HG03342 (cell line): ENCODE results near the gene LTF.
"Not testable (repeated sequence)": the region's sequence is repeated elsewhere in the genome, so short reads cannot be mapped to it uniquely, and the experiment has no call there.

Experiments used
- ATAC-seq: cut with Tn5 transposase; IDR thresholded peaks from one replicate; pipeline ENCODE4 v1.9.1; 2021; ENCODE audit warnings: mild to moderate bottlenecking, moderate library complexity; ENCODE audit not compliant: unreplicated experiment

Gene LTF

DNA sequence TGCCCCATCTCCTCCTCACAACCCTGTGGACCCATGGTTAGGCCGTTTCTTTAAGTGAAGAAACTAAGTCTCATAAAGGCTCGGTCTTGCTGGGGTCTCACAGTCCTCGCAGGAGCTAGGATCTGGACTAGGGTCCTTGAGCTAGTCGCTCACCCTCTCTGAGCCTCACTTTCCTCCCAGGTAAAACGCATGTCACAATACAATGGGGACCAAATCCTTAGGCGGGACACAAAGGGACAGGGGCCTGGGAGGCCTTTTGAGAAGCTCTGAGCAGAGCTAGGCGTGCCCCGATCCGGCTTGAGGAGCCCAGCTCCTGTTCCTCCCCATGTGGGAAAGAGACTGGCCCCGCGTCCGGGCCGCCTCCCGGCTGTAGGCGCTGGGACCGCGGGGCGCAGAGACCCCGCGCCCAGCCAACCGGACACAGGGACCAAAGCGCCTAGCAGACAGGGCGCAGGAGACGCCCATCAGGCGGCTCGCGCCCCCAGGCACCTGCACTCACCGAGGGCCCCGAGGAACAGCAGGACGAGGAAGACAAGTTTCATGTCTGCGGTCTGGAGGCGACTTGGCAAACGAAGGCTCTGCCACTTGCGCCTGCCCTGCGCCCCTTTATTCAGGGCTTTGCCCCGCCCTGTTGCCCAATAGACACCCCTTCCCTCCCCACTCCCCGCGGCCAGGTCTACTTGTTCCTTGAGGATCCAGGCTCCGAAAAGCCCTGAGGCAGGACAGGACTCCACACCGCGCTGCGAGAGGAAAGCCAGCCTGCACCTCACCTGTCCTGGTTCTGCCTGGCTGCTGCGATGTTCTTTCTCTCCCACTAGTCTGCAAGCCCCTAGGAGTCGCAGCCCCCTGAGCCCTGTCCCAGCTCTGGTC lies at the start of gene LTF:
LTF (minus strand) TSS at position 580 of the 870 bp plus-strand sequence; CDS start at position 542, 38 bp downstream.
- no peak for ATAC-seq

DNA sequence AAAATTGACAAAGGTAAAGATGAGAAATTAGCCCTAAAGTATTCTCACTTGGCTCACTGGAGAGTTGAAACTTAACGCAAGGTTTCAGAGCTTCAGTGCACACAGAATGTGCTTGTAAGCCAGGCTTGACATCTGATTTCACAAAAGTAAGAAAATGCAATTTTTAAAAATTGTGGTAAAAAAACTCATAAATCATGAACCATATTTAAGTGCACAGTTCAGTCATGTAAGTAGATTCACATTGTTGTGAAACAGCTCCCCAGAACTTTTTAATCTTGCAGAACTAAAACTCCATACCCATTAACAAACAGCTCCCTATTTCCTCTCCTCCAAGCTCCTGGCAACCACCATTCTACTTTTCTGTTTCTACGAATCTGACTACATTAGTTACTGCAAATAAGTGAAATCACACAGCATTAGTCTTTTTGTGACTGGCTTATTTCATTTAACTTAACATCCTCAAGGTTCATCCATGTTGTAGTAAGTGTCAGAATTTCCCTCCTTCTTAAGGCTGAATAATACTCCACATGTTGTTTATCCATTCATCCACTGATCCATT lies 47.6 kb upstream of the LTF start:
- ATAC-seq, result no peak

DNA sequence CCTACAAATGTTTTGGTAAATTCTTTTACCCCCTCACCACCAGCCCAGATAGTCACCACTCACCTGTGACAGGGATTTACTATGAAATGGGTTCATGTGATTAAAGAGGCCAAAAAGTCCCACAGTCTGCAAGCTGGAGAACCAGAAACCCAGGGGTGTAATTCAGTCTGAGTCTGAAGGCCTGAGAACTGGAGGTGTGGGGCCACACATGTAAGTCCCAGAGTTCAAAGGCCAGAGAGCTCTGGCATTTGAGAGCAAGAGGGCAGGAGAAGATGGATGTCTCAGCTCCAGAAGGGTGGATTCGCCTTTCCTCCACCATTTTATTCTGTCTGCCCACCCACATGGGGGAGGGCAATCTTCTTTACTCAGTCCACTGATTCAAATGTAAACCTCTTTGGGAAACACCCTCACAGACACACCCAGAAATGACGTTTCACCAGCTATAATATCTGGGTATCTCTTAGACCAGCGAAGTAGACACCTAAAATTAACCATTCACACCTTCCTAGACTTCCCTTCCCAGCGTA lies 45.0 kb upstream of the LTF start:
- ATAC-seq, result no peak

DNA sequence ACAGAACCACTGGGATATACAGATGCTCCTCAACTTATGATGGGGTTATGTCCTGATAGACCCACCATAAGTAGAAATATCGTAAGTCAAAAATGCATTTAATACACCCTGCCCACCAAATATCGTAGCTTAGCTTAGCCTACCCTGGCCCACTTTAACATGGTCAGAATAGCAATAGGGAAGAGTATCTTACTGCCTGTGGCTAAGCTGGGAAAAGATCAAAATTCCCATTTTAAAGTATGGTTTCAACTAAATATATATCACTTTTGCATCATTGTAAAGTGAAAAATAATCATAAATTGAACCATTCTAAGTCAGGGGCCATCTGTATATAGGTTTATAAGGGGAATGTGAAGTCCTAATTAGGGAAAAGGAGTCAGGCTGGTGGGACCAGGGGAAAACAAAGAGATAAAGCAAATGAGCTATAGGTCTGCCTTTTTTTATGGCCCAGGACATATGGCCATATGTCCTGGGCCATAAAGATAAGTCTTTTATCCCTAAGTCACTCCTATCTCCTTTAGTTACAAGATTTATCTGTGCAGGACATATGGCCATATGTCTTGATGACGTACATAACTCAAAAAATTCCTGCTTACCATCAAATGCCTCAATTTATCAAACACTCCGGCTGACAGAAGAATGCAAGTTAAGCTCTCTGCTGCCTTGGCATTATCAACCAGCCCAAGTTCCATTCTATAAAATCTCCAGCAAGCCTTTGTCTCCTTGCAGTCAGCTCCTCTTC lies 44.3 kb upstream of the LTF start:
- no peak for ATAC-seq

DNA sequence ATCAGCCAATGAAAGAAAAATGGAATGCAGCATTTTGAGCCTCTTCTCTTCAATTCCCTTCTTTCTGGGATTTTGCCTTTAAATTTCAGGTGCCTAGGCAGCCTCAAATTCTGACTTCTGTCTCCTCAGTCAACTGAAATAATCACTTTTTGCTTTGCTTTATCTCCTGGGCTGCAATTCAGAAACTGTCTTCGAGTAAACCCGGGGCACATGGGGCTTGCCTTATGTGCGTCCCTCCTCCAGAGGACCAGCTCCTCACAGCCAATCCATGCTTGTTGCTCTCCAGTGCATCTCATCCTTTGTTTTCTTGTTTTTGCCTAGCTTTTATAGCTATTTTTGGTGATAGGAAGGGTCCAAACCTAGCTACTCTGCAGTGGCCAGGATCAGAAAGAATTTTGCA lies 41.8 kb upstream of the LTF start:
- no peak for ATAC-seq

DNA sequence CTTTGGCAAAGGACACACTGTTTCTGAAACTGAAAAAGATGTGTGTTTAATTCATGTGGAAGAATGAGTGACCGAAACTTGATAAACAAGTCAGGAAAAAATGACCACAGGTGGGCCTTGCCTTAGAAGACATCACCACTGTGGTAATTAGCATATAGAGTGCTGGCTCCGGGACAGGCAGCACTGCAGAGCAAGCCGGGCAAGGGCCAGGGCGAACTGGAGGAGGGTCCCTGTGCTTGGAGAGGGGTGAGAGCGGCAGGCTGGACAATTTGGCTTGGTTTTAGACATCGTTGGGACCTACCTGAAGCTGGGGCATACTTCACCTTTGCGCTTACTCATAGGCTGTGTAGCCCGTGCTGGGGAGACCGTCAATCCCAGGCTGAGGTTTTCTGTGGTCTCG lies 41.2 kb upstream of the LTF start:
- no peak for ATAC-seq

DNA sequence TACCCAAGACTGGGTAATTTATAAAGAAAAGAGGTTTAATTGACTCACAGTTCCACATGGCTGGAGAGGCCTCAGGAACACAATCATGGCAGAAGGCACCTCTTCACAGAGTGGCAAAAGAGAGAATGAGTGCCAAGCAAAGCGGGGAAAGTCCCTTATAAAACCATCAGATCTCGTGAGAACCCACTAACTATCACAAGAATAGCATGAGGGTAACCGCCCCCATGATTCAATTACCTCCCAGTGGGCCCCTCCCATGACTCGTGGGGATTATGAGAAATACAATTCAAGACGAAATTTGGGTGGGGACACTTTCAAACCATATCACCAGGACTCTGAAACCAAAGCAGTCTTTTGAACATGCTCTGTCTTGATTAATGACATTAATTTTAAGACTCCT lies 40.1 kb upstream of the LTF start:
- no peak for ATAC-seq

DNA sequence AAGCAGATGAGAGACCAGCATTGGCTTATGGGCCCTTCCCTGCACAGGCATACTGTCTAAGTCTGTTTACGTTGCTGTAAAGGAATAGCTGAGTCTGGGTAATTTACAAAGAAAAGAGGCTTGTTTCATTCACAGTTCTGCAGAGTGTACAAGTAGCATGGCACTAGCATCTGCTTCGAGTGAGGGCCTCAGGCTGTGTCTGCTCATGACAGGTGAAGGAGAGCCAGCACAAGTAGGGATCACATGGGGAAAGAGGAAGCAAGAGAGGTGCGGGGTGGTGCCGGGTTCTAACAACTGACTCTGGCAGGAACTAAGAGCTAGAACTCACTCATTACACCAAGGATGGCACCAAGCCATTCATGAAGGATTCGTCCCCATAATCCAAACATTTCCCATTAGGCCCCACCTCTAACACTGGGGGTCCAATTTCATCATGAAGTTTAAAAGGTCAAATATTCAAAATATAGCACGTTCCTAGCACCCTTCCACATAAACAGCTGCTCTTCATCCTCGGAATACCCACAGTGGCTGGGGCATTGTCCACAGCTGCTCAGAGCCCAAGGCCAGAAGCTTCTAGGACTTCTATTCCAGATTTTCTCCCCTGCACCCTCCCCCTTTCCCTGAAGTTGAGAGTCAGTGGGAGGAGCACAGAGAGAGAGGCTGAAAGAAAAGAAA lies 38.6 kb upstream of the LTF start:
- ATAC-seq, result no peak

DNA sequence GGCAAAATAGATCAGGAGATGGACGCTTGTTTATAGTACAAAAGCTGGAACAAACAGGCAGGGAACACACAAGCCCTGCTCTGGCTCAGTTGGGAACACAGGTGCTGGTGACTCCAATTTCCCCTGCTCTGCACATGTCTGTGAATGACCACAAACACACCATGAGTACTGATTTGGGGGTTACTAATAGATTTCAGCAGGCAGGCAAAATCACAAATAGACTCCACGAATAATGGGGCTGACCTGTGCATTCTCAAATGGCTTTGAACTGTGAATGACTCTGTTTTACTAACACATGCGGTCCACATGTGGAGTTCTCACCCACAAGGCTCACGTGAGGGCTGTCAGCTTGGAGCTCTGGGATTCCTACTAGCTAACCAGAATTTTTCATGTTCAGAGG lies 37.0 kb upstream of the LTF start:
- ATAC-seq, result no peak

DNA sequence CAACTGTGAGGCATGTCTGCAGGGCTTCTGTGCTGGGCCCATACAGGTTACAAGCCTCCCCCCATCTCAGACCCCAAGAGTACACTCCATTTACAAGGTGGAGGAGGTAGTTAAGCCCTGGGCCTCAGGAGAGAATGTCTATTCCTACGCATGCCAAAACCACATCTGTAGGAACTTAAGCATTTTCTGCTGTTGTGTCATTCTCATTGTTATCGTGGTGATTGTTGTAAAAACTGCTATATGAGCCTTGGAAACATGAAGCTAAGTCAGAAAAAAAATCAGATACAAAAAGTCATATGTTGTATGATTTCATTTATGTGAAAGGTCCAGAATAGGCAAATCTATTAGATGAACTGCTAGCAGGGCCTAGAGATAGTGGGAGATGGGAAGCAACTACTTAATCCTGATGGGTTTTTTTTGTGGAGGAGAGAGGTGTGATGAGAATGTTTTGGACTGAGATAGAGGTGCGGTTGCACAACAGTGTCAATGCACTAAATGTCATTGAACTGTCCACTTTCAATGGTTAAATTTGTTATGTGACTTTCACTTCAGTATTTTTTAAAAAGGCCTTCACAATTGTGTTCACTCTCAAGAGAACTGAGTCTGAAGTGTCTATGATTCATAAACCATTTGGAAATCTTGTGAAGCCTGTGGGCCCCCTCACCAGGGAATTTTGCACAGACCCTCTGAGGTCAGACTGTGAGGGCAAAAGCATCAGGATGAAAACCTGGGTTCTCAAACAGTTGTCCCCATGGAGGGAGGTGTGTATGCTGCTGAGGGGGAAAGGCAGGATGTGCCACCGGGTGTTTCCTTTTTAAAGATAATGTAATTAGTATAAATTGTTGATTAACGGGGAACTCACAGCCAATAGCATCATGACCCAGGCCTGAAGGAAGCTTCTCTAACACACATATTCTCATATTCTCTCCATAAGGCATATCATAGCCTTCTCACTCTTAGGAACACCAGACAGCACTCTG lies 36.2 kb upstream of the LTF start:
- no peak for ATAC-seq

DNA sequence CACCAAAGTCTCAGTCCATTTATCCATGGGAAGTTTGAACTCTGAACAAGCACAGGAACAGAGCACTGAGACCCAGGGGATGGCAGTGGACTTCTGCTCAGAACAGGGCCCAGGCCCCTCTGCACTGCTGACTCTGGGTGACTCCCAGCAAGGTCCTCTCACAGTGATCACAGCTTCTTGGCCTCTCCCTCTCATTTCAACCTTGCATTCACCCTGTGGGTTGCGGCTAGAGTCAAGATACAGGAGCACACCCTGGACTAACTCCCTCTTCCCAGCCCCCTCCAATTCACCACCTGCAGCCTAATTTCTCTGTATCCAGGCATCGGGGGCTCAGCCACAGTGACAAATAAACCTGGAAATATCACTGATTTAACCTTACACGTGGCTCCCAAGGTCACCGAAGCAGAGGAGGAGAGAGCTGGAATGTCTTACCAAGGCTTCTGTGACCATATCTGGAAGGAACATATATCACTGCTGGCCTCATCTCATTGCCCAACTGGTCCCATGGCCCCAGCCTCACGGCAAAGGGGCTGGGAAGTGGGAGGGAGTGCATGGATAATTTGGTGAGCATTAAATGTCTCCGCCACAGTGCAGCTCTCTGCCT lies 34.3 kb upstream of the LTF start:
- no peak for ATAC-seq

DNA sequence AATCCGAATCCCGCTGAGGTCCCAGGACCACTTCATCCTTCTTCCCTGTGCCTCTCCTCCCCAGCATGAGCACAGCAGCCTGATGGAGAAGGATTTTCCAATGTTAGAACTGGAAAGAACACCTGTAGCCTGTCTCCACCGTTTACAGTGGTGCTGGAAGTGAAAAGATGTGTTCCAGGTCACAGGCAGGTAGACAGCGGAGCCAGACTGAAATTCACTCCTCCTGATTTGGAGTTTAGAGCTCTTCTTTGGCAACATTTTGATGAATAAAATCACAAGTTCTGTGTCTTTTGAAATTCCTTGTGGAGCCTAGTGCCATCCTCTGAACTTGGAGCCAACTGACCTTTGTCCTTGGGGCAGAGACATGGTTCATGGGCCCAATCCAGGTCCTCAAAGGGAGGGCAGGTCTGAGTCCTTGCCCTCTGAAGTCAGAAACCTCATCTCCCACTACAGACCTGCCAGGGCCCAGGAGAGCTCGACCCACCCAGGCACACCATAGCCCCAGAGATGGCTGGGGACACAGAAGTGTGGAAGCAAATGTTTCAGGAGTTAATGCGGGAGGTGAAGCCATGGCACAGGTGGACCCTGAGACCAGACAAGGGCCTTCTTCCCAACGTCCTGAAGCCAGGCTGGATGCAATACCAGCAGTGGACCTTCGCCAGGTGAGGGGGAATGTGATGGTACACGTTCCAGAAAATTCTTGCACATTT lies 33.0 kb upstream of the LTF start, which contains the start of gene RTP3:
RTP3 (plus strand) TSS at position 421 of the 710 bp plus-strand sequence; CDS start at position 508, 87 bp downstream.
- ATAC-seq, result no peak

DNA sequence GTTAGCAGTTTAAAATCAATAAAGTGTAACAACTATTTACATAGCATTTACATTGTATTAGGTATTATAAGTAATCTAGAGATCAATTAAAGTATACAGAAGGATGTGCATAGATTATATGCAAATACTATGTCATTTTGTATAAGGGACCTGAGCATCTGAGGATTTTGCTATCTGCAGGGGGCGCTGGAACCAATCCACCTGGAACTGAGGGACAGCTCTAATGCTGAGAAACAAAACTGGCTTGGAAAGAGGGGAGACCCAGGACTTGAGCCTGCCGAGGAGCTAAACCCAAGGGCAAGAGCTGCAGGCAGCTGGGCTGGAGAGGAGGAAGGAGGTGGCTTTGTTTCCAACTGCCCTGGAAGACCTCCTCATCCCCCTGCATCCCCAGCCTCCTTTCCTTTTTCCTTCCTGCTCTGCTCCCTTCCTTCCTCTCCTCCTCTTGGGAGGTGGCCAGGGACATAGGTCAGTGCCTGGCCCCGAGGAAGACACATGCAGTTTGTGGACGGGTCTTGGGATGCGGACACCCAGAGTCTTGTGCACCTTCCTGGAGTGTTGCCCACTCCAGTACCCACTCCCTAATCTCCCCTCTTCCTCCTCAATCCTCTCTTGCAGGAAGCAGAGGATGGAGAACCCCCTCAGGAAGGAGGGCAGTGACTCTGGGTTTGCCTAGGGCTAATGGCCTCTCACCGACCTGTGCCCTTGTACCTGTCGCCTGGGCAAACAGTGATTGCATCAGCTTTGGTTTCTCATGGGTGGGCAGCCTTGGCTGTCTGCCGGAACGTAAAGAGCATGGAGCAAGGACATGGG lies 32.2 kb upstream of the LTF start:
- ATAC-seq, result no peak

DNA sequence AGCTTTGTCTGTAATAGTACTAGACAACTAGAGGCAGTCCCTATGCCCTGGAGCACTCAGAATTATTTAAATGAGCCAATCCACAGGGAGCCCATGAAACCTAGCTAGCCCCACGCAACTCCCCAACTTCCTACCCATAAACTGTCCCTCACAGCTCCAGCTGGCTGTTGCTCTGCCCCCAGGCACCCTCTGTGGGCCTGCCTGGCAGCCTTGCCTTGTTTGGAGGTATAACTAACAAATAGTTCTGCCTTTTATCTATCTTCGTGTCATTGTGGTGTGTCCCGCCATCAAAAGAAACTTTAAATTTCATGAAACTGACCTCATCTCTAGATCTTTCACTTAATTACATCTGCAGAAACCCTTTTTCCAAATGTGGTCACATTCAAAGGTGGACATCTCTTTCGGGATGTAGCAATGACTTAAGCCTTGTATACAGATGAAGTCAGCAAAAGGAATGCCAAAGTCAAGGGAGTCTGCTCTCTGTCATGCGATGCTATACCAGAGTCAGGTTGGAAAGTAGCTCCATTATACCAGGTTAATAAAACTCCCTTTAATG lies 31.3 kb upstream of the LTF start:
- no peak for ATAC-seq

DNA sequence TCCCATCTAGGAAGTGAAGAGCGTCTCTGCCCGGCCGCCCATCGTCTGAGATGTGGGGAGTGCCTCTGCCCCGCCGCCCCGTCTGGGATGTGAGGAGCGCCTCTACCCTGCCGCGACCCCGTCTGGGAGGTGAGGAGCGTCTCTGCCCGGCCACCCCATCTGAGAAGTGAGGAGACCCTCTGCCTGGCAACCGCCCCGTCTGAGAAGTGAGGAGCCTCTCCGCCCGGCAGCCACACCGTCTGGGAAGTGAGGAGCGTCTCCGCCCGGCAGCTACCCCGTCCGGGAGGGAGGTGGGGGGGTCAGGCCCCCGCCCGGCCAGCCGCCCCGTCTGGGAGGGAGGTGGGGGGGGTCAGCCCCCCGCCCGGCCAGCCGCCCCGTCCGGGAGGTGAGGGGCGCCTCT lies 29.8 kb upstream of the LTF start:
- not testable (repeated sequence) for ATAC-seq

DNA sequence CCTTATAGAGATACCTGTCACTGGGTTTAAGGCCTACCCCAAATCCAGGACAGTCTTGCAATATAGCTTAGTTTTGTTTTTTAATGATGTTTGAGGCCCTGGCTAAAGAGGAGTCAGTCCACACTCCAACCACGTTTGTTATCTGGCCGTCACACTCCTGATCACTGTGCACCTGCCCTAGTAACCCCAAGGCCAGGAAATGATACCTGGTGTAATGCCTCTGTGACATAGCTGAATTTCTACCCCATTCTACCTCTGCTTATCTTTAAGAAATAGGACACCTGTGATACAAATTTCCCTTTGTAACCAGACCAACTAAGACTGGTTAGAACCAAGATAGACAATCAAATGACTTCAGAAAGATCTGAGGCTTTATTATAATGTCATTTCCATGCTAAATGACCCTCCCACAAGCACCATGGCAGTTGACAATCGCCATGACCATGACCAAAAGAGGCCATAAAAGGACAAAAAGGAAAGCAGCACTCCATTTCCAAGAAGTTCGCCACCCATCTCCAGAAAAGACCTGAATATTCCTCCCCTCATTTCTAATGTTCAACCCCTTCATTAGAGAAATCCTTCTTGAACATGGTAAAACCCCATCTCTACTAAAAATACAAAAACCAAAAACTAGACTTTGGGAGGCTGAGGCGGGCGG lies 28.3 kb upstream of the LTF start:
- no peak for ATAC-seq
